ENCODE results near the gene KRTAP1-4.
"Not testable (repeated sequence)": the region's sequence is repeated elsewhere in the genome, so short reads cannot be mapped to it uniquely, and the experiment has no call there.

KRTAP1-4 gene

DNA sequence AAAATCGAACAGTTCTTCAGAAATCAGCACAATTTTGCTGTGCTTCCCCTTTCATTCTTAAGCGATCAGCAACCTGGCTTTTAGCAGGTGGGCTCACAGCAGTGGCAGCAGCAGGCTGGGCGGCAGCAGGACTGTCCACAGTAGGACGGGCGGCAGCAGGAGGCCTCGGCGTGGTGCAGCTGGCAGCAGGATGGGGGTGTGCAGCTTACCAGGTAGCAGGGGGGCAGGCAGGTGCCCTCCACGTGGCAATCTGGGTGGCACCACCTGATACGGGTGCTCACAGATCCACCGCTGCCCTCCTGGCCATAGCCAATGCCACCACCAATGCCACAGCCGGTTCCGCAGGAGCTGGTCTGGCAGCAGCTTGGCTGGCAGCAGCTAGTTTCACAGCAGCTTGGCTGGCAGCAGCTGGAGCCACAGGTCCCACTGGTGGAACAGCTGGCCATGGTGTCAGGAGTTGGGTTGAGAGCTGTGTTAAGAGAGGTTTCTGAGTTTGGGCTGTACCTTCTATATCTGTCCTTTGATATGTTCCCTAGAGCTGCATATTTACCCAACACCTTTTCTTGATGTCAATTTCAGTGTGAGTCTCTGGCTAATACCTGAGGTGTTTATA, at the start of gene KRTAP1-4:
TSS of gene KRTAP1-4 (minus strand) at position 563 of the 613 bp plus-strand sequence. CDS start at position 446, 117 bp downstream.
- DNase-seq (ENCODE audit: low read depth in 2 of 2), result no peak

DNA sequence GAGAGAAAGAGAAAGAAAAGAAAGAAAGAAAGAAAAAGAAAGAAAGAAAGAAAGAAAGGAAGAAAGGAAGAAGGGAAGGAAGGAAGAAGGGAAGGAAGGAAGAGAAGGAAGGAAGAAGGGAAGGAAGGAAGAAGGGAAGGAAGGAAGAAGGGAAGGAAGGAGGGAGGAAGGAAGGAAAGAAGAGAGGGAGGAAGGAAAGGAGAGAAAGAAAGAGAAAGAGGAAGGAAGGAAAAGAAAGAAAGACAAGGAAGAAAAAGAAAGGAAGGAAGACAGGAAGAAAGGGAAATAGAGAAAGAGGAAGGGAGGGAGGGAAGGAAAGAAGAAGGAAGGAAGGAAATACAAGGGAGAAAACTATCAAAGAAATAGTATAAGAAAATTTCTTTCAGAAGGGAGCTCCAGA, 46.8 kb upstream of the KRTAP1-4 start:
- no peak for DNase-seq (ENCODE audit: low read depth in 2 of 2)

DNA sequence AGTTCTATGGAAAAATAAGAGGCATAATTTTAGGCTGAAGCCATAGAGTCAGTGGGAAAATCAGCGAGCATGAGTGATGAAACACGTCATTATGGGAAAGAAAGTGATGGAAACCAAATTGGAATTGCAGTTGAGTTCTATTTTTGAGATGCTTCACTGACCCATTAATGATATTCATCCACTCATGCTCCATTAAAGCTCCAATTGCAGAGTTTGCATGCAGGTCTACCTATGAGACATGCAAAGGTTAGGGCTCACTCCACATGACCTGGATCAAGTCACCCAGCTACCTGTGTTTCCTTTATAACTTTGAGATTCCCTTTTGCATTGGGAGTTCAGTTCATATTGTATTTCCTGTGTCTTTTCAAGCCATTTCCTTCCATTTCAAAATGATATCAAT, 43.7 kb upstream of the KRTAP1-4 start:
- no peak for DNase-seq (ENCODE audit: low read depth in 2 of 2)

DNA sequence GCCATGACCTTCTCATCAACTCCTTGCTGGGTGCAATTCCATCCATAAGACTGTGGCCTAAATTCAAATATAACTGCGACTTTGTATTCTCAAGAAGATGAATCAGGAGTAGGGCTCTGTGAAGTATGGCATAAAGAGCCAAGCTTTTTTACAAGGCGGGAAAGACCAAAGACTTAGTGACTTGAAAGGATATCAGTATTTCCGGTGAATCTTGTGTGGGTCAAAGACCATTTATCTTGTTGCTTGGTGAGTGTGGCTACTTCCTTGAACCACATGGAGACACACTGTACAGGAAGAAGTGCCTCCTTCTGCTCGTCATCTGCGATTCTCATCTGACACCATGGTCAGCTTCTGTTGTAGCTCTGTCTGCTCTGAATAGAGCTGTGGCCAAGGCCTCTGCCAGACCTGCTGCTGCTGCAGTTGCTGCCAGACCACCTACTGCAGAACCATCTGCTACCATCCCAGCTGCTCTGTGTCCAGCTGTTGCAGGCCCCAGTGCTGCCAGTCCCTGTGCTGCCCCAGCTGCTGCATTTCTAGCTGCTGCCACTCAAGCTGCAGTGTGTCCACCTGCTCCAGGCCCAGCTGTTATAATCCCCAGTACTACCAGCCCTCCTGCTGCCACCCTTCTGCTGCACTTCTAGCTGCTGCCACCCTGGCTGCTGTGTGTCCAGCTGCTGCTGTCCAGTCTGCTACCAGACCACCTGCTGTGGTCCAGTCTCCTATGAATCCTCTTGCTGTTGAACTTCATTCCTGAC, 41.8 kb upstream of the KRTAP1-4 start:
- DNase-seq (ENCODE audit: low read depth in 2 of 2), result no peak

DNA sequence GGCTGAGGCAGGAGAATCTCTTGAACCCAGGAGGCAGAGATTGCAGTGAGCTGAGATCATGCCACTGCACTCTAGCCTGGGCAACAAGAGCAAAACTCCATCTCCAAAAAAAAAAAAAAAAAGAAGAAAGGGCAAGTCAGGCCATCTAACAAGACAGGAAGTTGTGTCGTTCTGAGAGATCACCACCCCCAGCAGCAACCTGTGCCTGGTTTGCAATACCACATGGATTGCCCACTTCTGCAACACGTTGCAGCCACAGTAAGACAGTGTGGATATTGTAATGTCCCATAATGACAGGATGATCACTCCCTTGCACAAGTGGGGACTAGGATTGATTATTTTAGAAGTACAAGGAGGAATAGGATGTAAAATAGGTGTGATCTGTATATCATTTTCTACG, 39.0 kb upstream of the KRTAP1-4 start:
- no peak for DNase-seq (ENCODE audit: low read depth in 2 of 2)

DNA sequence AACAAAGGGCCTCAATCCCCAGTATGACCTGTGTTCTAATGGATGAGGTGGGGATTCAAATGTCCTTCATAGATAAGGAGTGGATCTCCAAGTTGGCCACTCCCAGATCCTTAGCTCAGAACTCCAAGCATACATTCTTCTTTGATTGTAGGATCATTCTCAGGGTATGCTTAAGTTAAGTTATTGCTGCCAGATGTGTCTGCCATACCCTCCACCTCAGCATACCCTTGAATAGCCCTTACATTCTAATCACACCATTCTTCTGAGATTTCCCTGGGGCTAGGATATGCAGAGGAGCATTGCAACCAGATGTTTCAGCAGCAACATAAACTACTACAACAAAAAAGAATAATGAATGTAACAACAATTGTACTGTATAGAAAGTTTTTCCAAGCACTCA, 37.3 kb upstream of the KRTAP1-4 start:
- DNase-seq (ENCODE audit: low read depth in 2 of 2), result no peak

DNA sequence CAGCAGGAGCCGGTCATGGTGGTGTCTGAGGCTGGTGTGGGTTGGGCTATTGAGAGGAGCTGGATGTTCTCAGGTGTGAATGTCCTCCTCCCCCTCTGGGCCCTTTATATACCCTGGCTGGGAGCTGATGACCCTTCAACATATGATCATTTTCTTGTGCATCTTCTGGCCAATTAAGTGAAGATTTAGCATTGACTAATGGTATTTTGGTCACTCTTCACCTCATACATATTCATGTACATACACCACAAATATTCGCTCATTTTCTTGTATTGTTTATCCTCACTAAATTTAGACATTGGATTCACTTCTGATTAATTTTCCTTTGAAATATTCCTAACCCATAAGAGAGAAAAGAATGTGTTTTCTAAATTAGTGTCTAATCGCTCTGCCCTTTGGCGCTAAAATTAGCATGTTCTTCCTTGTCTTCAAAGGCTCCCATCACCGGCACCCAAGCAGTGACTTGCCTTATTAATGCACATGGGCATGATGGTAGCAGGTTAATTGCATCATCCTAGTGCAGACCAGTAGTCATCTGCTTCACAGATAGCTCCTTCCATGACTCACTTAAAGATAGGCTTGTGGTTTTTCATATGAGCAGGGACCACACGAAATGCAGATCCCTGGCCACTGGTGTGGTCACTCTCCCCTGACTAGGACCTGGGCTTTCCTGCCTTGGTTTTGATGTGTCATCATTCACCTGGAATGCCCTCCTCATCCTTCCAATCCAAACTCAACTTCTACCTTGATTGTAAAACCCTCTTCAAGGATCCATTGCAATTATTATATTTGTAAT, 36.0 kb upstream of the KRTAP1-4 start, which contains the start of gene KRTAP2-4:
TSS of gene KRTAP2-4 (minus strand) at position 51 of the 796 bp plus-strand sequence. CDS start at position 17, 34 bp downstream.
- DNase-seq (ENCODE audit: low read depth in 2 of 2), result no peak

GRCh38 chr17:41065016-41065689, 35.2 kb upstream of the KRTAP1-4 start:
- DNase-seq (ENCODE audit: low read depth in 2 of 2), result not testable (repeated sequence)

GRCh38 chr17:41064301-41064700, 34.3 kb upstream of the KRTAP1-4 start:
- no peak for DNase-seq (ENCODE audit: low read depth in 2 of 2)

DNA sequence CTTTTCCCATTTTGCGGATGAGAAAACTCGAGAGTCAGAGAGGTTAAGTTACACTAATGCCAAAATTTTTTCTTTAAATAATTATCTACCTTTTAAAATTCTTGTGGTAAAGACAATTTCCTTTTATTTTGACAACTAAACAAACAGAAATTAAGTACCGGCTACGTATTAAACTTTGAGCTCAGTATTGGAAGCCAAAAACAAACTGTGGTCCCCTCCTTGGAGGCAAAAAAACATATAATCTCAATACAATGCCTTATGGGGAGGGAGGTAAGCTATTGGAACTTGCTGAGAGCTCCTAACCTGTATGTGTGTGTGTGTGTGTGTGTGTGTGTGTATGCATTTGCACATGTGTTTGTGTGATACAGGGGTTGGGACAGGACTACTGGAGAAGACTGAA, 33.5 kb upstream of the KRTAP1-4 start:
- DNase-seq (ENCODE audit: low read depth in 2 of 2), result no peak

DNA sequence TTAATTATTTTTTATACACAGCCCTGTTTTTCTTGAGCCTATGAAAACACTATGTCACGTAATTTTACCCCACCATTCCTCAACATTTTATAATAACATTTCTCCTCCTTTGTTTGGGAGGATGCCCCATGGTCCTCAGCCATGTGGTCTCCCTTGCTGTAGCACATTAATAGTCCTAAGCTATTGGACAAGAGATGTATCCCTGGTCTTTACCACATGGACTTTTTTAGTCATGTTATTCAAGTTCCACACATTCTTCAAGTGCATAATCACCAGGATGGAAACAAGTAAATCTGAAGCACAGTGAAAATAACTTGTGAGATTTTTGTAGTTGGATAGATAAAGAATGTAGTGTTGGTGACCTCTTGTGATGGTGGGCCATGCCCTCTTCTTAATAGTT, 32.0 kb upstream of the KRTAP1-4 start:
- DNase-seq (ENCODE audit: low read depth in 2 of 2), result no peak

GRCh38 chr17:41060052-41060604, 30.1 kb upstream of the KRTAP1-4 start, which contains the start of gene KRTAP2-3:
TSS of gene KRTAP2-3 (minus strand) at chr17:41060114. CDS start at chr17:41060050, 64 bp downstream.
- no peak for DNase-seq (ENCODE audit: low read depth in 2 of 2)

- DNase-seq (ENCODE audit: low read depth in 2 of 2), result not testable (repeated sequence)
Measured at GRCh38 chr17:41059276-41060051, 29.5 kb upstream of the KRTAP1-4 start.

- DNase-seq (ENCODE audit: low read depth in 2 of 2), result no peak
Measured at GRCh38 chr17:41058741-41059140, 28.7 kb upstream of the KRTAP1-4 start.

DNA sequence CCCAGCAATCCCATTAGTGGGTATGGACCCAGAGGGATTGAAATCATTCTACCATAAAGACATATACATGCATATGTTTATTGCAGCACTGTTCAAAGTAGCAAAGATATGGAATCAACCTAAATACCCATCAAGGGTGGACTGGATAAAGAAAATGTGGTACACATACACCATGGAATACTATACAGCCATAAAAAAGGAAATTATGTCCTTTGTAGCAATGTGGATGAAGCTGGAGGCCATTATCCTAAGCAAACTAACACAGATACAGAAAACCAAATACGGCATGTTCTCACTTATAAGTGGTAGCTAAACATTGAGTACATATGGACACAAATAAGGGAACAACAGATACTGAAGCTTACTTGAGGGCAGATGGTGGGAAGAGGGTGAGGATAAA, 27.6 kb upstream of the KRTAP1-4 start:
- no peak for DNase-seq (ENCODE audit: low read depth in 2 of 2)

DNA sequence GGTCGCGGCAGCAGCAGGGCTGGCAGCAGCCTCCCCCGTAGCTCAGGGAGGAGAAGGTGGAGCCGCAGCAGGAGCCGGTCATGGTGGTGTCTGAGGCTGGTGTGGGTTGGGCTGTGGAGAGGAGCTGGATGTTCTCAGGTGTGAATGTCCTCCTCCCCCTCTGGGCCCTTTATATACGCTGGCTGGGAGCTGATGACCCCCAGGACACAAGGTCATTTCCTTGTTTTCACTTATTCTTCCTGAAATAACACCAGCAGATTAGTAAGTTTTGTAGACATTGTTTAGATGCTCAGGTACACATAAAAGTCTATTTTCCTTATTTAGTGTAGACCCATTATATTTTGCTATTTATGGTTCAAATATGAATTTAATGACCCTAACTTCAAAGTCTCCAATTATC, 25.1 kb upstream of the KRTAP1-4 start, which contains the start of gene KRTAP2-2:
TSS of gene KRTAP2-2 (minus strand) at position 101 of the 400 bp plus-strand sequence. CDS start at position 82, 19 bp downstream.
- not testable (repeated sequence) for DNase-seq (ENCODE audit: low read depth in 2 of 2)

DNA sequence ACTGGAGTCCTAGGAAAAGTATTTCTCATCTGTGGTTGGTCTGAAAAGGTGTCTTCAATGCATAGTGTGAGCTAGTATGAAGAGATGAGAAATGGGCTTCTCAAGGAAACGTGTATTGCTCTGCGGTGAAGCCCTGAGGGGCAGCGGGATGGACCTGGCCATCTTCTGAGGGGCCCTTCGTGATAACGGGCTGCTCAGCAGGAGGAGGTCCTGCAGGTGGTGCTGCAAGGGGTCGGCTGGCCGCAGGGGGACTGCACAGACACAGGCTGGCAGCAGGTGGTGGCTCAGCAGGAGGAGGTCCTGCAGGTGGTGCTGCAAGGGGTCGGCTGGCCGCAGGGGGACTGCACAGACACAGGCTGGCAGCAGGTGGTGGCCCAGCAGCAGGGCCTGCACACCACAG, 24.6 kb upstream of the KRTAP1-4 start:
- DNase-seq (ENCODE audit: low read depth in 2 of 2), result not testable (repeated sequence)

- no peak for DNase-seq (ENCODE audit: low read depth in 2 of 2)
Measured at GRCh38 chr17:41054025-41054424, 24.0 kb upstream of the KRTAP1-4 start.

- DNase-seq (ENCODE audit: low read depth in 2 of 2), result no peak
Measured at GRCh38 chr17:41052566-41052965, 22.6 kb upstream of the KRTAP1-4 start.

DNA sequence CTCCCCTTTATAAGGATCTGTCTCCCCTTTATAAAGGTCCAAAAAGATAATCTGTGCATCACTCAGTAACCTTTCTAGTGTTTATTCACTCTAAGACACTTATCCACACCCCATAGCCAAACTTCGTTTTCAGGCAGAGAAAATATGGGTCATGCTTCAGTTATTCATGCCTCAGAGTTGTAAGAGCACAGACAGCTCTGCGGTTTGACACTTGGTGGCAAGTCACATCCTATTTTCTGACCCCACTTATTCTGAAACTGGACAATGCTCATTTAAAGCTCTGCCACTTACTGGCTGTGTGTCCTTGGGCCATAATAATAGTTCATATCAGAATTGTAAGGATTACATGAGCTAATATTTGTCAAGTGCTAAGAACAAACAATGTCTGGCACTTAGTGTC, 19.1 kb upstream of the KRTAP1-4 start:
- no peak for DNase-seq (ENCODE audit: low read depth in 2 of 2)

DNA sequence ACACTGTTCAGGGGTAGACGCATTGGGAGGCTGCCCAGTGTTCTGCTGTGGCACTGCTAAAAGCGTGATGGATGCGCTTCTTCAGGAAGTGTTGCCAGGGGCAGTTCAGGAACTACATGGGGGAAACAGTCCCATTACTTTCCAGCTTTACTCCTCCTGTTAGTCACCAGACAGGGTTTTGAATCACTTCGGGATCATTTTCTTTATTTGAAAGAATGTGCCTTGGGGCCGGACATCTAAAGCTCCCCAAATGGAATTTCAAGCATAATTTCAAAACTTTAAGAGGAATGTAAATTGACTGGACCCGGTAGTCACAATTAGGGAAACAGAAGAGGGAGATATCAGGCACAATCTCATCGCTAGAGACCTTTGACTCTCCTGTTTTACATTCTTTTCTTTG, 18.4 kb upstream of the KRTAP1-4 start:
- DNase-seq (ENCODE audit: low read depth in 2 of 2), result no peak

Data from stimulated activated CD8-positive, alpha-beta memory T cell treated with anti-CD3 and anti-CD28 coated beads, Interleukin-15, amount 100 ng/mL, for 48 hours (primary cell).